GM12872 (cell line): ENCODE results near the gene PCSK2.

Experiments
- TF ChIP-seq, protein P1 (sequence below): IDR thresholded peaks from 3 replicates; pipeline ENCODE4 v1.5.1; 2011; ENCODE audit warnings: low read depth, mild to moderate bottlenecking, low read length, moderate library complexity; ENCODE audit not compliant: insufficient read depth

Gene PCSK2

DNA sequence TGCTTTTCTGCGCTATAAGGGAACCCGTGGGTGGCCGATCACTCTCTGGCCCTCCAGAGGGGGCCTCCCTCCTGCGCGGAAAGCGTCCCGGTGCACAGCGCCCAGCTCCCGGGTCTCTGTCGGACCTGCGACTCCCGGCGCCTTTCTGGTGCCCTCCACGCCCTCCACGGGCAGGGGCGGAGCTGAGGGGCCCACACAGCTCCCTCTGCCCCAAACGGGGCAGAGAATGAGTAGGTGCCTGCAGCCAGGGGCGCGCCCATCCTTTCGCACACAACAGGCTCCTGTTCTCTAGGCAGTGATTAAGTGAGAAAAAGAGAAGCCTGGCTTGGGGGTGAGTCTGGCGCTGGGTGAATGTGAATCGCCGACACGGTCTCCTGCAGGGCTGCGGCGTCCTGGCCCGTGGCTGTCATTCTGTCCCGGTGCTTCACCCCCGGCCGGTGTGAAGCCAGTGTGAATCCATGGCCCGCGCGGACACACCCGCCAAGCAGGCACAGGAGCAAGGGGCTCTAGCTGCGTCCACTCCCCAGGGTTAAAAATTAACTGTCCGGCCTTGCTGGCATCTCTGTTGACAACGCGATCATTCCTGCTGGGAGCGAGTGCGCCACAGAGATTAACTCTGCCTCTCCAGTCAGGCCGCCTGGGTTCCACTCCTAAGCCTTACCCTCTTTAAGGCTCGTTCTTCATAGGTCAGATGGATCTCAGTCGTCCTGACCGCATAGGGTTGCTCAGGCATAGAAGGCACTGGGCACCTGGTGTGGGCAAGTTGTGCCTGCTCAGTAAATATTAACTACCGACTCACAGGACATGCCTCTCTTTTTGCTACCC, 88.8 kb downstream of the PCSK2 start:
- TF ChIP-seq, protein P1, sequence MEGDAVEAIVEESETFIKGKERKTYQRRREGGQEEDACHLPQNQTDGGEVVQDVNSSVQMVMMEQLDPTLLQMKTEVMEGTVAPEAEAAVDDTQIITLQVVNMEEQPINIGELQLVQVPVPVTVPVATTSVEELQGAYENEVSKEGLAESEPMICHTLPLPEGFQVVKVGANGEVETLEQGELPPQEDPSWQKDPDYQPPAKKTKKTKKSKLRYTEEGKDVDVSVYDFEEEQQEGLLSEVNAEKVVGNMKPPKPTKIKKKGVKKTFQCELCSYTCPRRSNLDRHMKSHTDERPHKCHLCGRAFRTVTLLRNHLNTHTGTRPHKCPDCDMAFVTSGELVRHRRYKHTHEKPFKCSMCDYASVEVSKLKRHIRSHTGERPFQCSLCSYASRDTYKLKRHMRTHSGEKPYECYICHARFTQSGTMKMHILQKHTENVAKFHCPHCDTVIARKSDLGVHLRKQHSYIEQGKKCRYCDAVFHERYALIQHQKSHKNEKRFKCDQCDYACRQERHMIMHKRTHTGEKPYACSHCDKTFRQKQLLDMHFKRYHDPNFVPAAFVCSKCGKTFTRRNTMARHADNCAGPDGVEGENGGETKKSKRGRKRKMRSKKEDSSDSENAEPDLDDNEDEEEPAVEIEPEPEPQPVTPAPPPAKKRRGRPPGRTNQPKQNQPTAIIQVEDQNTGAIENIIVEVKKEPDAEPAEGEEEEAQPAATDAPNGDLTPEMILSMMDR: no peak

DNA sequence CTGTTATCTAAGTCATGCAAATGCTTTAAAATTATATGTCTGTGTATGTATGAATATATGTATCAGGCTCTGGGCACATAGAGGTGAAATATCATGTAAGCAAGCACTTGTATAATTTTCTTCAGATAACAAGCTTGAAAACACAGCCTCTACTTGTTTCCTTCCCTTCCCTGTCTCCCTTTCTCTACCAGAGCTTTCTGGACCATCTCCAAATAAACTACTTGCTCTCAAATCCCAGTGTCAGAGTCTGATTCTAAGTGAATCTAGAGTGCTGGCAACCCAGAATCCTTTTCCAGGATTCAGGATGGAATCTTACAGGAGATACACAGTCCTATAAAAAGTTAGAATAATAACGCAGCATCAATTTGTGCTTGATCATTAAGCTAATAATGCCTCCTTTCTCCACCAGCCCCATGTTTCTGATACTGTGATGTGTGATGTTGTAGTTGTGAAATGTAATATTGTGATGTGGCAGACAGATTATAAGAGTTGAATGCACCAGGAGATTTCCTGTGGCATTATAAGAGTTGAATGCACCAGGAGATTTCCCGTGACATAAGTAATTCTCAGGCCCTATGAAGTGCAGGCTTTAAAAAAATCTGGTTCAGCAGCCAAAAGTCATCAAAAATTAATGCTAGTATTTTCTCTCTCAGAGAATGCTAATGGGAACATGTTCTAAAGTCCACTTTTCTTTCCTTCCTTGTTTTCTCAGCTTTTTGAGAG, 89.6 kb downstream of the PCSK2 start:
- TF ChIP-seq, protein P1: no peak

DNA sequence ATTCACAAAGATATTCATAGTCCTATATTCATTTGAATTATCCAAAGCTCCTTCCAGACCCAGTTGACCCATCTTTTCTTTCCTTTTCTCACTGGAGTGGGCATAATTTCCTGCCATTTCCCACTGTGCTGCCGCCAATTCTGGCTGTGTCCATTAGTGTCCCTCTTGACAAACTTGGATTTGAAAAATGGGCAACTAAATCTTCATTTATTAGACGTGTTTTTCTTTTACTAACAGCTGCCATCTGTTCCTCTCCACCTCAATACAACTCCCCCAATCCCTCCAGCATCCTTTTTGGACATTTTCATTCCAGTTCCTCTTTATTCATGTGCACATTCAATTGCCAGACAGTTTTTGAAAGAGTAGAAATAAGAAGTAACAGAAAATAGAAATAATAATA, 90.5 kb downstream of the PCSK2 start:
- TF ChIP-seq, protein P1: no peak

DNA sequence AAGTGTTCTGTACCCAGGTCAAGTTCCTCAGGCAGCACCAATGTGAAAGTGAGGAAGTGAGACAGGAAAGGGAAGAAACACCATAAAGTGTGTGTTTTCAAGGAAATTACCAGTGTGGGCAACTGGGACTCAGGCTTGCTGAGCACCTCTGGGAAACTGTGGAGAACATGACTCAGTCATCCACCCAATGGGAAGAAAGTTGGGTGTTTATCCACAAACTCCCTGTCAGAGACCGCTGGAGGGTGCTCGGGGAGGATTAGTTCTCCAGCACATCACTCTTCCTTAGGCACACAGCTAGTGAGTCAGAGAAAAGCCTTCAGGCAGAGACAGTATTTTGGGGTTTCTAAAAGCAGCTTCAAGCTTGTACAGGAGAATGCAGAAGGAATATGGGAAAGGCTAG, 93.6 kb downstream of the PCSK2 start:
- TF ChIP-seq, protein P1: no peak

DNA sequence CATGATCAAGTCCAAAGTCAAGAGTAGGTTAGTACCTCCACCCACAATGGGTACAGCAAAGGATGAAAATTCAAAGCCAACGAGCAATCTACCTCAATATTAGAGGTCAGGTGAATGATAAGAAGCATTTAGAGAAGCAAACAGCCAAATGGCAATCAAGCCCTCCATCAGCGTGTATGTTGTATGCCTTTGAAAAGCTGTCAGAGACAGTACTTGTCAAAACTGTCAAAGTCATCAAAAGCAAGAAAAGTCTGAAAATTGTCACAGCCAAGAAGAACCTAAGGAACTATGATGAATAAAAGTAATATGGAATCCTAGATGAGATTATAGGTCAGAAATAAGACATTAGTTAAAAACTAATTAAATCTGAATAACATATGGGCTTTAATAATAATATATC, 99.3 kb downstream of the PCSK2 start:
- TF ChIP-seq, protein P1: no peak

DNA sequence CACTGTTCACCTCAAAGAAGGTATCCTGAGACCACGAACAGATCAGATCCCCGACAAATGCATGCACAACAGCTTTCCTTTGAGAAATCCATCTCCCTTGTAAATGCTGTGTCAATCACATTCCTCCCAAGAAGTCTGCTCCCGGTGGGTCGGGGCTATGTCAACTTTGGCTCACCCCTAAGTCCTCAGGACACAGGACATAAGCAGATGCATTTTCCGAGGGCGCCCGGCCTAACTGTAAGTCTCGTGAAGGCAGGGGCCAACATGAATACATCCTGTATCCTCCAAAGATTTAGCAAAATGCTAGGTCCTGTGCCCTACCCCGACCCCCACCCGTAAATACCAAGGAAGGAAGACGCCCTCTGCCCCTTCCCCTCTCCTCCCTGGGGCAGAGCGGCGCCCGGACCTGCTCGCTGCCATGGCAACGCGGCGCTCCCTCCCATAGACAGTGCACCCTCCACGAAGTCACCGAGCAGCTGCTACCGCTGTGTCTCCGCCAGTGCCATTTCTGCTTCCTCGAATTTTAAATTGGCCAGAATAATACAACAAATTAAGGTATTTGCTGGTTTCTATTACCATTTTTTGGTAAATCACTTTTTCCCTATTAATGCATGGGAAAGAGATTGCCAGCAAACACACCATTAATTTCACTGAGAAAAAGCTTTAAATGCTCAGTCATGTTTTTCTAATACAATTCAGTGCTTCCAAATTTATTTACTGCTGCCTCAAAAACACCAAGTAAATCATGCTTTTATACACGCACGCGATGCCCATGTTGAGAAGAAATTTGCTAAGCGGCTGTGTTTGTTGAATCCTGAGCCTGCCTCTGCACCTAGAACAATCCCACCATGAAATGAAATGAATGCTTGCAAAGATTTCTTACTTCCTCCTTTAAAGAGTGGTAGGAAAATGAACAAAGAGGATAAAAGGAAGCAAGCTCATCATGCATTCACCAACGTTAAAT, 100.6 kb downstream of the PCSK2 start:
- TF ChIP-seq, protein P1: no peak

DNA sequence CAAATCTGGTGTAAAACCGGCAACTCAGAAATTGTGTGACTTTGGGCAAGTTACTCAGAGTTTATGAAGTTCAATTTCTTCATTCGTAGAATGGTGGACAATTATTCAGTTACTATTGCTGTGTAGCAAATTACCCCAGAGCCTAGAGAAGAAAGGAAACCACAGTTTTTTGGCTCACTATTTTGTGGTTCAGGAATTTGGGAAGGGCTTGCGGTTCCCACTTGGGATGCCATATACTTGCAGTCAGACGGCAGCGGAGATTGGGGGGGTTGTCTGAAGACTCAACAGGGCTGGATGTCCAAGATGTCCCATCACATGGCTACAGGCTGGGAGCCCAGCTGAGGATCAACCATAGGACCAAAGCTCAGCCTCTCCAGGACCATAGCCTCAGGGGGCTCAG, 108.1 kb downstream of the PCSK2 start:
- TF ChIP-seq, protein P1: no peak
